Uterus (tissue), 2 donors: ENCODE results near the gene AKIRIN2.

Experiments
- CTCF ChIP-seq, 4 experiments: fragments of 200-600 bp in 2 of 4; fragments of 450-650 bp in 2 of 4; sonication (generic) in 2 of 4; IDR thresholded peaks; one replicate each; pipeline ENCODE4 v1.5.1; 2016 to 2019; ENCODE audit warnings: antibody characterized with exemption in 4 of 4, mild to moderate bottlenecking in 2 of 4, moderate library complexity in 1 of 4
- POLR2A ChIP-seq, 2 donors: fragments of 450-650 bp; IDR thresholded peaks; one replicate each; pipeline ENCODE4 v1.6.1; 2016; ENCODE audit warnings: antibody characterized with exemption in 2 of 2, mild to moderate bottlenecking in 1 of 2, moderate library complexity in 1 of 2

- TF ChIP-seq POLR2A (IDR thresholded peaks at IDR 0.05) (no peak), CTCF (IDR thresholded peaks at IDR 0.05) (no peak)
Observed at GRCh38 chr6:87731080-87731479, 29.0 kb upstream of the AKIRIN2 start.
